GM23248 (cell line): Measurements from ENCODE around the gene ASB3.

ENCODE experiments used
- EZH2 ChIP-seq: fragments of 200-600 bp; sonication (generic); IDR thresholded peaks from 2 replicates; pipeline ENCODE4 v1.6.1; 2018; ENCODE audit warnings: antibody characterized with exemption, mild to moderate bottlenecking; ENCODE audit not compliant: insufficient read depth, poor library complexity, severe bottlenecking
- EZH2phosphoT487 ChIP-seq: fragments of 200-600 bp; sonication (generic); IDR thresholded peaks from 2 replicates; pipeline ENCODE4 v1.6.1; 2018; ENCODE audit warnings: antibody characterized with exemption, moderate library complexity, mild to moderate bottlenecking, low read depth; ENCODE audit not compliant: insufficient read depth

GRCh38 chr2:53821810-53822209, 35.1 kb upstream of the ASB3 start:
- TF ChIP-seq EZH2 (no peak), EZH2phosphoT487 (no peak)
